Epidermal melanocyte (primary cell): Measurements from ENCODE around the gene RASAL2.
"Not testable (repeated sequence)": the region's sequence is repeated elsewhere in the genome, so short reads cannot be mapped to it uniquely, and the experiment has no call there.

Experiments used
- DNase-seq: peaks from one replicate; pipeline ENCODE4 v3.0.0; 2011; ENCODE audit warnings: low spot score; ENCODE audit not compliant: insufficient read length

Gene RASAL2

DNA sequence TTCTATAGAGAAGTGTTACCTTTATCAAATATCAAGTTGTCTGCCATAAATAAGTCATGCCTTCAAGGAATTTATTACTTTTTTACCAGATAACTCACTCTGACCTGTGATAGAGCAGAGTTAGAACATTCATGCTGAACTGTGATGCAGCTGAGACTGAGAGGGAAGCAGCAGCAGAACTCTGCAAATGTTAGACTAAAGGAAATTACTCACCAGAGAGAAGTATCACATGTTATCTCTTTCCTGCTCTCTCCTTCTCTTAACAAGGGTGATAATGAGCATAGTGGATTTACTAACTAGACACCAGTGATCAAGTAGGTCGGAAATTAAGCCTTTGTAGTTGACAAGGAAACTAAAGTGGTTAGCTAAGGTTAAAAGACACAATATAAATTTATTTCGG, 181.6 kb downstream of the RASAL2 start:
- no peak for DNase-seq

DNA sequence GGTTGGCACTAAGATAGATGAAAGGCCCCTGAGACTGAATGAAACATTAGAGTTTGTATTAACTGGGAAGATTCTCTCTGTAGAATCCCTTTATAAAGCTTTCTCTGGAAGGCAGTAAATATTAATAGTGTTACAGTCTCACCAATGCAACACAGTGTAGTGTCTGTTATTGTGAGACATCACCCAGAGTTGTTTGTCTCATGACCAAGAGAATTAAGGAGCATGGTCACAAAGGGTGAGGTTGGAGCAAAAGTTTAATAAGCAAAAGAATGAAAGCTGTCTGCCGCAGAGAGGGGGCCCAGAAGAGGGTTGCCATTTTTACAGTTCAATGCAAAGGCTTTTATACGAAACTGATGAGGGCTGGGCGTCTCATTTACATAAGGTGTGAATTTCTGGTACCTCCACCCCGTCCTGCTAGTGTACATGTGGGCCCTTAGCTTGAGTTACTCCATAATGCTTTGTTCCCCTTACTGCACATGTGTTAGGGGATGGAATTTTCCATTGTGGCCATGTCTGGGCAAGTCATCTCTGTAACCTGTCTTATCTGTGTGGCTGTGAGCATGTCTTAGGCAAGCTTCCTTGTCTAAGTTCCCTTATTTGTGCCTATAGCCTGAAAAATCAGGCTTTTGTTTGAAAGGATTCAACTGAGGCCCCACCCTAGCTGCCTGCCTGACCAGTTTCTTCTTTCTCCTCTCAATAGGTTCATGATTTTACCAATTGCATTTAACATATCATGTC, 184.1 kb downstream of the RASAL2 start:
- DNase-seq, result no peak

DNA sequence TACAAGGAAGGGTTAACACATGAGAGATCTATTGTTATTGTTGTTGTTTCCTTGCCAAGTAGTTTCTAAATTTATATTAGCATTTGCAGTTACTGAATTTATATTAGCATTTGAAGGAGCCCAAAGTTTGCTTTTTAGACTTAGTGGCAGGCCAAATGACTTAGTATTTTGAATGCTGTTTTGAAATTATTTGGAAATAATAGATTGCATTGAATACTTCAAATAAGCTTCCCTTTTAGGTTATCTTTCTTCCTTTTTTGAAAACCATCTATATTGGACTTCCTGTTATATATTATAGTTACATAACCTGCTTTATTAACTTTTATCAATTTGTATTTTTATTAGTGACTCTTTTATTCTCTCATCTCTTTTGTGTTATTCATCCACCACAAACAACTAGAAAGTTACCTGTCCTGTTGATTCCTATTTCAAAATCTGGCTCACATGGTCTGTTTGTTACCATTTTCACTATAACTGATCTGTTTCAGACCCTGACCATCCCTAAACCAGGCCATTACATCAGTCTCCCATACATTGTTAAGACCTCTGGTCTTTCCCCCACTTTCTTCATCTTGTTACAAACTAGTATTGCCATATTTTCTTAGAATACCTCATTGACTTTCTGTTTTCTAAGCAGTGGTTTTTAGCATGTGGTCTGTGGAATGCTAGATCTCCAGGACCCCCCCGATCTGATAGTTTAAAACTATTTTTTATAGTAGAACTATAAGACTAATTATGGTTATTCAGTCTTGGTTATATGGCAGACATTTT, 185.2 kb downstream of the RASAL2 start:
- no peak for DNase-seq

DNA sequence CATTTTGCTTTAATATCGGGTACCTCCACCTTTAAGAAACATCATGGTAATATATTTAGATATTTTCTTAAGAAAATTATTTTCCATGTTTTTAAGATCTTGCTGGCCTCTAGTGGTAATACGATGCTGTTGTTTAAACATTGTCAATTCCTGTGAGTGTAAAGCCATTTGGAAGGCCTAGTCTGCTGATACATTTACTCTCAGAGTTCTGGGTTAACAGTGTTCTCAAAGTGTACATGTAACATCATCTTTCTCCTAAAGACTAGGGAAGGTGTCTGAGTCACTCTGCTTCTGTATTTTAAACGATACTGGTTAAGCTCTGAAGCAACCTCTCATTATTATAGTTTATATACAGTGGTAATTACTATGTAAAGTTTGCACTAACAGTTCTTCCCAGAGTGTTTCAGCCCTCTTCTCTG, 189.1 kb downstream of the RASAL2 start:
- peak; percentile 45 for DNase-seq

DNA sequence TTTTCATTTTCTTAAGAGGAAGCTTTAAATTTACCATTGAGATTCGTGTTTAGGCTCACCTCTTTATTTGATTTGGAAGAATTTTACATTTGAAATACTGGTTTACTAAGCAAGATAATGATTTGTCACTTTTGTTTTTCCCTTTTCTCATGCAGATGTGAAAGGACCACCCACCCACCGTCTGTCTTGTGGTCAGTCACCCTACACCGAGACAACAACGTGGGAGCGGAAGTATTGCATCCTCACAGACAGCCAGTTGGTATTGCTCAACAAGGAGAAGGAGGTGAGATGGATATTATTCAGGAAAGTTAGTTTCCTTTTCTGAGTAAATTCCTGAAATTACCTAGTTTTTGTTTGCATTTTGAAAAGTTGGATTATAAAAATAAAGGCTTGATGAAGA, 189.5 kb downstream of the RASAL2 start:
- no peak for DNase-seq

DNA sequence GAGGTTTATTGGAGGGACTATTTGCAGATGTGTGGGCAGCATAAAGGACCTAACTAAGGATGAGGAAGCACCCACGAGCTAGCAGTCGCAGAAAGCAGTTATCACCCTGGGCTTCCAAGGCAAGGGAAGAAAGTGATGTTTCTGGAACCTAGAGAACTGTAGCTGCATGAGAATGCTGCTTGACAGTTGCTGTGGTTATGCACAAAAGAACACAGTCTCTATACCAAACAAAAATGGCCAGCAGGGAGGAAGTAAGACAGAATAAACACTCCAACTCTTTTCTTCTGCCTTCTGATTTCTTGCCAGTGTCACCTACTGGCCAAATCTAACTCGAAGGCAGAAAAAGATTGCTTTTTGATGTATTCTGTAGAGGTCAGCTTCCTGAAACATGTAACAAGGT, 190.2 kb downstream of the RASAL2 start:
- no peak for DNase-seq

- DNase-seq, result no peak
These were observed 197.3 kb downstream of the RASAL2 start for GRCh38 chr1:178291166-178291565.

GRCh38 chr1:178294654-178295053, 200.8 kb downstream of the RASAL2 start:
- no peak for DNase-seq

DNA sequence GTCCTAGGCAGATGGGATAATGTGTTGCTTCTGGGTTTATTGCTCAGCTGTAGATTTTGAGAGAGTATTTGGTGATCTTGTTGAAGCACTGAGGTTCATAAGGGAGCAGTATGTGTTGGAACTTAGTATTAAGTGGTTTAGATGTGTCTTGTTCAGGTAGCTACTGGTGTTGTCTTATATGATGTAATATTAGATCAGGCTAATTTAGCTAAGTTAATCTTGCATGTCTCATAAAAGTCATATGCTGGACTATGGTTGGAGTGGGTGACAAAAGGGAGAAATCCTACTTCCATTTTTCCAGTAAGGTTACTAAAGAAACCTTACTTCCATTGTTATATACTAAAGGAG, 206.4 kb downstream of the RASAL2 start:
- DNase-seq, result no peak

GRCh38 chr1:178301141-178301540, 207.2 kb downstream of the RASAL2 start:
- DNase-seq, result no peak

GRCh38 chr1:178307264-178307663, 213.4 kb downstream of the RASAL2 start:
- no peak for DNase-seq

DNA sequence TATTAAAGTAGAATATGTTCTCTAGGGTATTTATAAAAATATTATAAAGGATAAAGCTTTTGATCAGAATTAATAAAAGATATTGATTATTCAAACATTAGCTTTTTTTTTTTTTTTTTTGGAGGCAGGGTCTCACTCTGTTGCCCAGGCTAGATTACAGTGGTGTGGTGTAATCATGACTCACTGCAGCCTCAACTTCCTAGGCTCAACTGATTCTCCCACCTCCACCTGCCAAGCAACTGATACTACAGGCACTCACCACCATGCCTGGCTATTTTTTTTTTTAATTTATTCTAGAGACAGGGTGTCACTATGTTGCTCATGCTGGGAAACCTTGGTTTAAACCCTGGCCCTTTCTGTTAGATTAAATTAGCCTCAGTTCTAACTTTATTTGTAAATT, 214.5 kb downstream of the RASAL2 start:
- no peak for DNase-seq

DNA sequence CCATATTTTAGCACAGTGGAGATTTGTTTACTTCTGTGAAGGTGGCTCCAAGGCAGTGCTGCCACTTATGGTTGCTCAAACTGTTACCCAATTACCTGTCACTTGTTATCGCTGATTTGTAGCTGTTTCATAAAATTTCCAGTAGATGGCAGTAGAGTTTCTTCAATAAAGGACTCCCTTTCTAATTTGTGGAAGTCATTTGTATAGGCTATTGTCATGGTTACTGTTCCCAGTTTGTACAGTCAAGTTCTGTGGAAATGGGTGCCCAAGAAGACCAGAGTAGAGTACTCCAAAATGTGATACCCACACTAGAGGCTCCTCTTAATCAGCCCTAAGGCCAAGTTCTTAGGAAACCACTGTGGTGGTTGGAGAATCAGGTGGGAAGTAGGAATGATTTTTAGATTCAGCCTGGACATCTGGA, 216.8 kb downstream of the RASAL2 start:
- DNase-seq, result peak; percentile 72

DNA sequence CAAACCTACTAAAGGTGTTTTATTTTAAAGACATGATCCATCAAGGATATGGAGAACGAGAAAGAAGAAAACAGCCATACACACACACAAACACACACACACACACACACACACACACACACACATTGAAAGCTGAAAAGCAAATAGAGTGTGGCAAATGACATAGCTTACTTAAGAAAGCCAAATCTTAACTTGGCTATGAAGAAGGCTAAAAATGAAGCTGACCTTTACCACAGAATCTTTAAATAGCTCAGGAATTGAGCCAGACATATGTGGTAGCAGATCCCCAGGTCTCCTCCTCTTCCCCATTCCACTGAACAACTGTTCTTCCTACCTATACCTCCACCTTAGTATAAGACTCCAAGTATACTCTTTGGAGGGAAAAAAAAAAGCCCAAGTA, 217.3 kb downstream of the RASAL2 start:
- no peak for DNase-seq

GRCh38 chr1:178320280-178320982, 226.5 kb downstream of the RASAL2 start:
- not testable (repeated sequence) for DNase-seq

DNA sequence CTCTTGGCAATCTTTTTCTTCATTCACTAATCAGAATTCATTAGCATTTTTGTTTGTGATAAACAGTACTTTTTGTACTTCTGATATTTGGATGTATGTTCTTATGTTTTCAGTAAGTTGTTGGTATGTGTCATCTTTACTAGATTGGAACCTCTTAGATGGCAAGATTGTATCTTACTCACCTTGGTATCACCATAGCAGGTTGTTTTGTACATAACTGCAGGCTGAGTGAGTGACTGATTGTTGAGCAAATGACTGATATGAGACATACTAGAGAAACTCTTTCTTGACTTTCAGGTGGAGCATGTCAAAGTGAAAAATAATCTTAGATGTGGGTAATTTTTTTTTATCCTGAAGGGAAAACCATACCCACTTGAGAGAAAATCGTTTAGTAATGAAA, 229.2 kb downstream of the RASAL2 start:
- DNase-seq, result no peak

DNA sequence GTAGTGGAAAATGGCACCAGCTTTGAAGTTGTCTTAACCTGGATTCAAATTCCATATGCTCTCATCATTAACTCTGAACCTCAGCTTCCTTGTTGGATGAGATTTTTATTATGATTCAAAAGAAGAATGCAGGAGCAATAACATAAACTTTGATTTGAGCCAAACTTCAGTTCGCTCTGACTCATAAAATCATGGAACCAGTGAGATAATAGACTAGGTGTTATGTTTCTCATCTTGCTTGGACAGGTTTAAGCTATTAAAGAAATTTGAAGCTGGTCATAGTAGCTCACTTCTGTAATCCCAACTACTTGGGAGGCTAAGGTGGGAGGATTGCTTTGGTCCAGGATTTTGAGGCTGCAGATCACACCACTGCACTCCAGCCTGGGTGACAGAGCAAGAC, 230.1 kb downstream of the RASAL2 start:
- DNase-seq, result no peak

DNA sequence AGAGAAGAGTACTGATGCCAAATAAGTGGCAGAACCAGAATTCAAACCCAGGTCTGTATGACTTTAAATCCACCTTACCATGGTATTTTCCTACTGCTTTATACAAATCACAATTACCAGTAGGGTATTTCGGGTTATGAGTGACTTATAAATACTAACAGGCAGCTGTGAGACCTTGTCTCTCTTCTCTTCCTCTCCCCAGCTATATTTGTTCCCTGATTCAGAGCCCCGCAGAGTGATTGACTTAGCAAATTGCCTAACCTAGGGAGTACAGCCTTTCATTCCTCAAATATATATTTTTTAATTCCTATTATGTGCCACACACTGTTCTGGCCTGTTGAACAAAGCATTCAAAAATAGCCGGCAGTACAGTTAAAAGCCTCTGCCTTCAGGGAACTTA, 234.8 kb downstream of the RASAL2 start:
- no peak for DNase-seq

- DNase-seq, result no peak
These were observed 236.2 kb downstream of the RASAL2 start for GRCh38 chr1:178330153-178330552.

GRCh38 chr1:178330848-178331497, 237.1 kb downstream of the RASAL2 start:
- DNase-seq, result no peak

DNA sequence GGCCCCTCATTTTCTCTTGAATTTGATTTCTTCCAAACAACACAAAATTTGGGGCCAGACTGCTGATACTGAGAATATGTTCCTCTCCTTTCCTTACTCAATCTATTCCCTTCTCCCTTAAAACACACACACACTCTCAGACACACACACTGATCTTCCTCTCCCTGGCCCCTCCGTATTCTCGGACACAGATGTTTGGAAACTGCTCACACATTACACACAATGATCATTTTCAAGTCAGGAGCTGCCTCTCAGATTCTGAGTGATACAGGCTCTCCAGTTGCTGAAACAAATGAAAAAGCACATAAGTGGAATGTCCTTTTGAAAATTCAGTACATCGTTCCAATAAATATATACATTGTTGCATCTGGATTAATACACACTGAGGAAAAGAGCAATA, 241.5 kb downstream of the RASAL2 start:
- DNase-seq, result no peak
